Thymus (tissue), 11 donors: ENCODE results near the gene AKAP13. TPM values are rescaled to one million over a fixed set of nuclear protein-coding genes. Genes with fewer than 3 reads are reported as not detected.

ENCODE experiments used
- DNase-seq, 9 donors: peaks; one replicate each; pipeline ENCODE4 v3.0.0-alpha.2; 2013; ENCODE audit warnings: low spot score in 9 of 9, low read depth in 6 of 9, missing footprints in 1 of 9
- H3K27ac ChIP-seq, 2 donors: one replicate each; pipeline ENCODE4 v1.5.1; 2013; ENCODE audit warnings: control low read depth in 1 of 2, low read depth in 1 of 2, low read length in 1 of 2, mild to moderate bottlenecking in 1 of 2, moderate library complexity in 1 of 2
- H3K27me3 ChIP-seq, 2 donors: one replicate each; pipeline ENCODE4 v1.5.1; 2013; ENCODE audit warnings: low read length in 1 of 2; ENCODE audit not compliant: control insufficient read depth in 2 of 2, insufficient read depth in 1 of 2
- H3K36me3 ChIP-seq, 2 donors: one replicate each; pipeline ENCODE4 v1.5.1; 2013; ENCODE audit warnings: low read length in 1 of 2, mild to moderate bottlenecking in 1 of 2, moderate library complexity in 1 of 2; ENCODE audit not compliant: control insufficient read depth in 2 of 2, insufficient read depth in 2 of 2
- H3K4me1 ChIP-seq, 2 donors: one replicate each; pipeline ENCODE4 v1.5.1; 2013; ENCODE audit warnings: low read length in 2 of 2; ENCODE audit not compliant: control insufficient read depth in 2 of 2, insufficient read depth in 2 of 2
- H3K4me3 ChIP-seq, 2 donors: one replicate each; pipeline ENCODE4 v1.5.1; 2013; ENCODE audit warnings: low read length in 2 of 2, control low read depth in 1 of 2, mild to moderate bottlenecking in 1 of 2
- H3K9me3 ChIP-seq, 2 donors: one replicate each; pipeline ENCODE4 v1.5.1; 2013; ENCODE audit warnings: low read length in 1 of 2, mild to moderate bottlenecking in 1 of 2; ENCODE audit not compliant: control insufficient read depth in 2 of 2, insufficient read depth in 1 of 2
- WGBS: extraction: QIAGEN DNeasy Blood & Tissue Kit; methylation state at CpG from one replicate; pipeline ENCODE4 v1.1.7; 2013; 5-methylcytosine and 5-hydroxymethylcytosine counted together
- polyA plus RNA-seq: library from polyadenylated mRNA; stranded (reverse); fragments of 200-250 nt; gene quantifications from one replicate; pipeline ENCODE4 v1.2.3, GENCODE V29; 2013
- total RNA-seq: library from RNA; stranded (reverse); fragments of 120-200 nt; gene quantifications from one replicate; pipeline ENCODE4 v1.2.4, GENCODE V29; 2013
- donor health status: healthy.

Gene AKAP13
- total and polyA plus RNA-seq, 2 donors: 49.8 to 63.8 TPM

- Histone ChIP-seq H3K27ac (no peak overlapping the region), H3K4me1 (peaks cover 0 to 11% of the 10 kb centered on the region in 2 donors), H3K36me3 (peaks cover 0 to 26% of the 10 kb centered on the region in 2 donors), H3K4me3 (no peak overlapping the region), H3K9me3 (peaks cover 0 to 3% of the 10 kb centered on the region in 2 donors), H3K27me3 (no peaks in the 10 kb centered on the region)
- WGBS: 98% methylated on average over 4 of the region's 4 CpGs
- no peak for DNase-seq
Measured at GRCh38 chr15:85755942-85756341, 375.5 kb downstream of the AKAP13 start.

GRCh38 chr15:85756411-85757072, 376.1 kb downstream of the AKAP13 start:
- H3K4me1 ChIP-seq: peaks cover 0 to 5% of the 10 kb centered on the region in 2 donors
- H3K9me3 ChIP-seq: peaks cover 0 to 3% of the 10 kb centered on the region in 2 donors
- no peak overlapping the region for H3K27ac ChIP-seq
- no peaks in the 10 kb centered on the region for H3K27me3 ChIP-seq
- H3K36me3 ChIP-seq: peaks cover 0 to 28% of the 10 kb centered on the region in 2 donors
- WGBS: 92% methylated on average over 9 of the region's 9 CpGs
- no peak for DNase-seq
- no peak overlapping the region for H3K4me3 ChIP-seq

GRCh38 chr15:85757073-85757938, 376.9 kb downstream of the AKAP13 start:
- Histone ChIP-seq H3K27ac (no peak overlapping the region), H3K27me3 (no peaks in the 10 kb centered on the region), H3K9me3 (peaks cover 0 to 3% of the 10 kb centered on the region in 2 donors), H3K4me1 (no peaks in the 10 kb centered on the region), H3K4me3 (no peak overlapping the region), H3K36me3 (peaks cover 0 to 27% of the 10 kb centered on the region in 2 donors)
- WGBS: 96% methylated on average over 13 of the region's 13 CpGs
- no peak for DNase-seq

GRCh38 chr15:85757939-85758654, 377.7 kb downstream of the AKAP13 start:
- Histone ChIP-seq H3K27ac (no peak overlapping the region), H3K4me1 (no peaks in the 10 kb centered on the region), H3K4me3 (no peak overlapping the region), H3K27me3 (no peaks in the 10 kb centered on the region), H3K9me3 (peaks cover 0 to 3% of the 10 kb centered on the region in 2 donors), H3K36me3 (peaks cover 0 to 25% of the 10 kb centered on the region in 2 donors)
- no peak for DNase-seq
- WGBS: 98% methylated on average over 17 of the region's 17 CpGs

- 98% methylated on average over 21 of the region's 21 CpGs for WGBS
- peaks cover 0 to 3% of the 10 kb centered on the region in 2 donors for H3K9me3 ChIP-seq
- no peaks in the 10 kb centered on the region for H3K4me1 ChIP-seq
- peaks cover 0 to 26% of the 10 kb centered on the region in 2 donors for H3K36me3 ChIP-seq
- H3K4me3 ChIP-seq: no peak overlapping the region
- no peaks in the 10 kb centered on the region for H3K27me3 ChIP-seq
- H3K27ac ChIP-seq: no peak overlapping the region
- no peak for DNase-seq
Measured at GRCh38 chr15:85758655-85758978, 378.2 kb downstream of the AKAP13 start.

- WGBS: 97% methylated on average over 13 of the region's 13 CpGs
- Histone ChIP-seq H3K27ac (no peak overlapping the region), H3K36me3 (peaks cover 0 to 26% of the 10 kb centered on the region in 2 donors), H3K9me3 (peaks cover 0 to 3% of the 10 kb centered on the region in 2 donors), H3K27me3 (no peaks in the 10 kb centered on the region), H3K4me1 (no peaks in the 10 kb centered on the region), H3K4me3 (no peak overlapping the region)
- no peak for DNase-seq
Measured at GRCh38 chr15:85759376-85759775, 379.0 kb downstream of the AKAP13 start.

GRCh38 chr15:85760049-85760448, 379.6 kb downstream of the AKAP13 start:
- no peaks in the 10 kb centered on the region for H3K27me3 ChIP-seq
- H3K36me3 ChIP-seq: peaks cover 0 to 26% of the 10 kb centered on the region in 2 donors
- no peak overlapping the region for H3K27ac ChIP-seq
- no peak overlapping the region for H3K4me3 ChIP-seq
- DNase-seq: no peak
- H3K9me3 ChIP-seq: peaks cover 0 to 3% of the 10 kb centered on the region in 2 donors
- WGBS: 99% methylated on average over 6 of the region's 6 CpGs
- no peaks in the 10 kb centered on the region for H3K4me1 ChIP-seq

GRCh38 chr15:85760531-85761371, 380.3 kb downstream of the AKAP13 start:
- H3K27ac ChIP-seq: no peak overlapping the region
- H3K9me3 ChIP-seq: peaks cover 0 to 3% of the 10 kb centered on the region in 2 donors
- no peak for DNase-seq
- WGBS: 97% methylated on average over 28 of the region's 28 CpGs
- peaks cover 0 to 26% of the 10 kb centered on the region in 2 donors for H3K36me3 ChIP-seq
- no peaks in the 10 kb centered on the region for H3K4me1 ChIP-seq
- H3K27me3 ChIP-seq: no peaks in the 10 kb centered on the region
- H3K4me3 ChIP-seq: no peak overlapping the region
